Stimulated activated CD8-positive, alpha-beta memory T cell treated with anti-CD3 and anti-CD28 coated beads, Interleukin-2, amount 100 ng/mL, for 1 hour (primary cell): ENCODE measurements around the gene IFNAR1.

Source experiments
- DNase-seq, 2 donors: peaks; one replicate each; pipeline ENCODE4 v3.0.0-alpha.2; 2020; ENCODE audit warnings: low read depth in 2 of 2

Gene IFNAR1

GRCh38 chr21:33324291-33325221 lies at the start of gene IFNAR1:
Gene IFNAR1 (plus strand): TSS chr21:33324970. CDS start chr21:33325056, 86 bp downstream.
- peak; percentile 97 to 99 for DNase-seq

GRCh38 chr21:33278721-33279120 lies 46.0 kb upstream of the IFNAR1 start:
- no peak for DNase-seq

GRCh38 chr21:33279330-33279820 lies 45.4 kb upstream of the IFNAR1 start:
- no peak for DNase-seq

DNA sequence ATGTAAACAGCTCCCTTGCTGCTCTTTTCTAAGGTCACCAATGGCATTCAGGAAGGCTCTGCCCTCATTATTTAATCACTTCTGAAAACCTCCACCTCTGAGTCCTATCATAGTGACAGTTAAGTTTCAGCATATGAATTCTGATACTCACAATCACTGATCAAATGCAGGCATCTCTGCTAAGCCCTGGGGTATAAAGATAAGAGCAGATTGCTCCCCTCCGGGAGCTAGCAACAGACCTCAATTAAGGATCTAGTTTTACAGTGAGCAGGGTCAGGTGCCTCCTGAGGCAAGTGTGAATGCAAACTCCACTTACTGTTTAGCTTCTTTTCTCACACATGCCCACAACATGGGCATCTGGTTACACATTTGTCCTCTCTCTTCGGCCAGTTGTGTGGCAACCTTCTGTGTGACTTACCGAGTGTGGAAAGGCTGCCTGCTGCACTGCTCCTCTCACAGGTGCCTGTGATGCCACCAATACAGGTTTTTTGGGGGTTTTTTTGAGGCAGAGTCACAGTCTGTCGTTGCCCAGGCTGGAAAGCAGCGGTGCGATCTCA lies 43.6 kb upstream of the IFNAR1 start:
- DNase-seq: no peak

GRCh38 chr21:33283203-33283602 lies 41.6 kb upstream of the IFNAR1 start:
- no peak for DNase-seq

GRCh38 chr21:33286076-33286475 lies 38.7 kb upstream of the IFNAR1 start:
- DNase-seq: no peak

- no peak for DNase-seq
These were observed 37.9 kb upstream of the IFNAR1 start for GRCh38 chr21:33286600-33287456.

GRCh38 chr21:33289199-33289819 lies 35.5 kb upstream of the IFNAR1 start:
- no peak for DNase-seq

DNA sequence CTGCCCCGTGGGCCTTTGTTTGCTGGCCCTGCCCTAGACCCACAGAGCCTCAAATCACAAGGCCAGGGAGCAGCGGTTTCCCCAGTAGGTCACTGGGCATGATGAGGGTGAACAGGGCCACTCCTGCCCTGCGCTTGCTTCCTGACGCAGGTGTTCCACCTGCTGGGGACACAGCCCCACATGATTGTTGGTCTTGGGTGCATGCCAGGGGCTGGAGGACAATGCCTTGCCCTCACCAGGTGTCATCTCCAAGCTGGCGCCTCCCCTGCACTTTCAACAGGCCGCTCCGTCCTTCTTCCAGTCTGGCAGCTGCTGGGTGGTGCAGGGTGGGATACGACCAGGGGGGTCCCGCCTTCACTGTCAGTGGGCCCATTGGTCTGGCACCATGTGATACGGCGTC lies 34.3 kb upstream of the IFNAR1 start:
- no peak for DNase-seq

DNA sequence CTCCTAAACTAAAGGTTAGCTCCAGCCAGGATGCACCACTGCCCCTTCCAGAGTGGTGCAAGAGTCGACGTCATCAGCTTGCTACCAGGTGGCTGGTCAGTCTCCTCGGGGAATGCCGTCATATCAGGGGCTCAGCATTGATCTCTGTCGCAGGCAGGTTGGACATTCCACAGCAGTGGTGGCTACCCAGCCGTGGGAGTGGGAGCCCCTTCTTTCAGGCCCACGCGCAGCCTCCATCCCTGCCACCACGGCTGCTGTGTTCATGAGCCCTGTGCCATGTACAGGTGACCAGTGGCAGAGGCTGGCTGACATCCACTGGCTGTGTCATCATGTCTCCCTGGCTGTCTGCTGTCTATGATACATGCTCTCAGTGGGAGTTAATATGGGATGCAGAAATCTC lies 33.1 kb upstream of the IFNAR1 start:
- no peak for DNase-seq

GRCh38 chr21:33292724-33293123 lies 32.0 kb upstream of the IFNAR1 start:
- no peak for DNase-seq

DNA sequence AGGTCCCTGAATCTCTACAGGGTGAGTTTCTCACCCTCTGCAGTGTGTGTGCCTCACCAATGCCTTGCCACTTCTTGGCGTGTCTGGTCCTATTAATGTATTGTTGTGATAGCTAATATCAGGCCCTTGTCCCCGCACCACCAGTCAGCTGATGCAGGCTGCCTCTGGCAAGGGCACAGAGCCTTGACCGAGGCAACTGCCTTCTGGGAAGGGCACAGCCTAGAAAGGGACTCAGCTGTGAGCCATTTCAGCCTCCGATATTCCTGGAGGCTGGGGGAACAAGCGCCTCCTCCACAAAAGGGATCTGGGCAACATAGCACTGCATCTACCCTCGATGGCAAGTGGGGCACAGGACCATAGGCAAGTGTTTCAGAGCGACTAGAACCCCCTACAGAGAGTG lies 31.6 kb upstream of the IFNAR1 start:
- DNase-seq: no peak

DNA sequence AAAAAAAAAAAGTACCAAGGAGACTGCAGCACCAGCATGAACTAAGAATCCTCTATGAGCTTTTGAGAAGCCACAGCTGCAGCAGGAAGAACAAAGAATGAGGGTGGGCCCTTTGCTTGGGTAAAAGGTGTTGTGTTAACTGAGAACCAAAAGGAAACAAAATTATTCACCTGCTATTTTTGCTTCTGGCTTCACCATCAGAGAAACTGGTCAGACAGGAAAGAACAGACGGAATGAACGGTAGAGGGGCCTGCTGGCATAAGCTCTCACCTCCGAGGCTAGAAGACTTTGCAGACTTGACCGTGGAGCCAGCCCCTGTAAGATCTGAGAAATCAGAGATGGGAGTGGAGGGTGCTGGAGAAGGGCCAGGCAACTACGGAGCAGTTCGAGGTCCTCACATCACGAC lies 31.0 kb upstream of the IFNAR1 start:
- DNase-seq: no peak

DNA sequence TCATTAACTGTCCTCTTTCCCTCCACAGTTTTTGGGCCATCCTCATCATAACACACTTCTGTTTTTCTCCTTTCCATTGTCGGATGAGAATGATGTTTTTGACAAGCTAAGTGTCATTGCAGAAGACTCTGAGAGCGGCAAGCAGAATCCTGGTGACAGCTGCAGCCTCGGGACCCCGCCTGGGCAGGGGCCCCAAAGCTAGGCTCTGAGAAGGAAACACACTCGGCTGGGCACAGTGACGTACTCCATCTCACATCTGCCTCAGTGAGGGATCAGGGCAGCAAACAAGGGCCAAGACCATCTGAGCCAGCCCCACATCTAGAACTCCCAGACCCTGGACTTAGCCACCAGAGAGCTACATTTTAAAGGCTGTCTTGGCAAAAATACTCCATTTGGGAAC lies 28.6 kb upstream of the IFNAR1 start:
- no peak for DNase-seq

GRCh38 chr21:33299181-33299752 lies 25.5 kb upstream of the IFNAR1 start:
- DNase-seq: no peak

DNA sequence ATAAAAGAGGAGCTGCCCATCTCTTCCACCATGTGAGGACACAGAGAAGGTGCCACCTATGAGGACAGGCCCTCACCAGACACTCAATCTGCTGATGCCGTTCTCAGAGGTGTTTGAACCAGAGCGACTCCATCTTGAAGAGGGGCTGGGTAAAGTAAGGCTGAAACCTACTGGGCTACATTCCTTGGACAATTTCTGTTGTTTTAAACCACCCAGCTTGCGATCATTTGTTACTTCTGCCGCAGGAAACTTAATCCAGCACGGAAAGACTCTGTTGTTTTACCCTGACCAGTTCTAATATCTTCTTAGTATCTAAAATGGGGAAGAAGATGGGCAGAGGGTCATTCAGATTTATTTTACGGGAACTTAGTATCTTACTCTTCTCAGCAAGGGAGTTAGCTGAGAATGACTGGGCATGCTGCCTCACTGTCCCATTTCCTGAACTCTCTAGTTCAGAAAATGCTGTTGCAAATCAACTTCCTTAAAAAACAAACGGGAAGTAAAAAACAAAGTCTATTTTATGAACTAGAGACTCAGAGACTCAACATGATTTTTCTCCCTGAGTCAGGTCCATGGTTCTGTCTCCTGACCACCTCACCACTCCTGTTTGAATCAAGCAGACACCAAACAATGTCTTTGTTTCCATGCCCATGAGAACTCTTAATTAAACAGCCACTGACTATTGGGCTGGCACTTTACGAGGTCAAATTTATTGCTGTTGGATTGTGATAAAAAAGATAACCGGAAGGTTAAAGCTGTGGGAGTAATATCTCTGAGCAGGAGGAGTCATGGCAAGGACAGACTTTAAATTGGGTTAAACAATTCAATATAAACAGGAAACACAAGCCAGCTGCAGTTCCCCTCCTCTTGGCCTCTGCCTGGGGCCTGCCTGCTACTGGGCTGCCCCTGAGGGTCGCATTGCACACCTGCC lies 23.8 kb upstream of the IFNAR1 start:
- DNase-seq: no peak

- DNase-seq: no peak
These were observed 23.2 kb upstream of the IFNAR1 start for GRCh38 chr21:33301632-33302002.

GRCh38 chr21:33302055-33302454 lies 22.7 kb upstream of the IFNAR1 start:
- no peak for DNase-seq

DNA sequence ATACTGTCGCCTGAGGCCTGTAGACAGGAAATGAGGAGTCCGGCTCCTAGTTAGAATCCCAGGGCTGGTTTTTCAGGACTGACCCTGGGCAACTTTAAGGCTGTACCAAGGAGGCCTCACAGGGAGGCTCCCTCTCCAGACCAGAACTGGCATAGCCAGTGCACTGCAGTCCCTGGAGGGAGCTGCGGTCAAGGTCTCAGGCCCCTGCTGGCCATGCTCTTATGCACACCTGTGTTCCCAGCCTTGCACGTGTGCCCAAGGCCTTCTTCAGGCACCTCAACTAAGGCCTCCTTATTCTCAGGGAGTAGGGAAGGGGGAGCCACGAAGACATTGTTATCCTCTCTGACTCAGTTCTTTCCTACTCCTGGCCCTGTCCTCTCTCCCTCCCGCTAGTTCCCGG lies 22.0 kb upstream of the IFNAR1 start:
- no peak for DNase-seq

GRCh38 chr21:33305344-33305671 lies 19.5 kb upstream of the IFNAR1 start:
- DNase-seq: no peak

DNA sequence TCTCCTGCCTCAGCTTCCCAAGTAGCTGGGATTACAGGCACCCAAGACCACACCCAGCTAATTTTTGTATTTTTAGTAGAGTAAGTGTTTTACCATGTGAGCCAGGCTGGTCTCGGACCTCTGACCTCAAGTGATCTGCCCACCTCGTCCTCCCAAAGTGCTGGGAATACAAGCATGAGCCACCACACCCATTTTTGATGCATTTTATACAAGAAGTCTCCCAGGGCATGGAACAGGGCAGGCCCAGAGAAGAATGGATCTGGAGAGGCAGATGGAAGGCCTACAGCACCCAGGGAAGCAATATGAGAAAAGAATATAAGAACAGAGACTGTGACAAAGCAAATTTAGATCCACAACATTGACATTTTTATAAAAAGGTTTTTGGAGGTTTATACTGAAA lies 18.8 kb upstream of the IFNAR1 start:
- no peak for DNase-seq
